GM18511 (cell line): ENCODE measurements around the gene DAPL1.

Experiments used
- ATAC-seq: cut with Tn5 transposase; IDR thresholded peaks from one replicate; pipeline ENCODE4 v1.9.1; 2021; ENCODE audit warnings: mild to moderate bottlenecking, moderate library complexity; ENCODE audit not compliant: unreplicated experiment

Gene DAPL1

DNA sequence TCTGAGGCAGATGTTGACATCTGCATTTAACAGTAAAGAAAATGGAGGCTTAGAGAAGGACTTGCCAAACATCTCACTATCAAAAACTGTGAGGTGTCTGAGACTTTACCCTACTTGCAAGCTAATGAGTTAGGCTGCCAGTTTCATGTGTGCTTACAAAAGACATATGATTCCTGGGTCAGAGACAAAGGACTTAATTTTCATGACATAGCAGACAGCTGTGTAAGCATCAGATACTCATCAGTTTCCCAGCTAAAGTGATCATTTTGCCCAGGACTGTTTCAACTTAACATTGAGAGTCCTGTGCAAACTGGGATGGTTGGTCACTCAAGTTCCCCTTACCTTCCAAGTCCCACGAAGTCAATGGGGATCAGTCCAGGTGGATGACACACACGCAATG lies 18.9 kb upstream of the DAPL1 start:
- ATAC-seq: no peak

GRCh38 chr2:158777077-158777476 lies 18.0 kb upstream of the DAPL1 start:
- no peak for ATAC-seq

DNA sequence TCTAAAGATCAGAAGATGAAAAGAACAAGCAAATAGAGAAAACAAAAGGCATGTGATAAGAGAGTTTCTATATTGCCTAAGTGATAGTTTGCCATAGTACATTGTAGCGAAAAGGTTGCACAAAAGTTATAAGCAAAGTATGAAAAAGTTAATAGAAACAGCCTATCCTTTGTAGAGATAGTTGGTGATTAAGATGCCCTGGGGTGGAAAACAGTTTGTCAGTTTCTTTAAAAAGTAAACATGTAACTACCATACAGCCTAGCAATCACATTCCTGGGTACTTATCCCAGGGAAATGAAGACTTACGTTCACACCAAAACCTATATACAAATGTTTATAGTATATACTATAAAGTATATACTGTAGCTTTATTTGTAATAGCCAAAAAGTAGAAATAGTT lies 16.9 kb upstream of the DAPL1 start:
- no peak for ATAC-seq

DNA sequence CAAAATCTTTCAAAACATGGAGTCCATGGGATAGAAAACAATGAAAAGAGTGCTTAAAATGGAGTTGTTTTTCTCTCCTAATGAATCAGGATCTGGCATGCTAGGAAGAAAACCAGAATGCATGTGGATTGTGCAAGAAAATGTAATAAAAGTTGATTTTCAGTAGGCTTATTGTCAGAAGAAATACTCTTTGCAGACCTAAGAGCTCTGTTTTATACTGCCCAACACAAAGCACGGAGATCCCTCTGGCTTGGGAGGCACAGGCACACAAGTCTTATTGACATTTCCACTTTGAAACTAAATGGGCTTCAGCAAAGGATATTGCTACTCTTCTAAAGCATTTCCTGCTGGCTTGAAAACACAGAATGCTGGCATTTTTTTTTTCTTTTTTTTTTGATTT lies 15.5 kb upstream of the DAPL1 start:
- no peak for ATAC-seq

- ATAC-seq: no peak
These were observed 13.7 kb upstream of the DAPL1 start for GRCh38 chr2:158781353-158781961.

- no peak for ATAC-seq
These were observed 13.0 kb upstream of the DAPL1 start for GRCh38 chr2:158782136-158782535.

DNA sequence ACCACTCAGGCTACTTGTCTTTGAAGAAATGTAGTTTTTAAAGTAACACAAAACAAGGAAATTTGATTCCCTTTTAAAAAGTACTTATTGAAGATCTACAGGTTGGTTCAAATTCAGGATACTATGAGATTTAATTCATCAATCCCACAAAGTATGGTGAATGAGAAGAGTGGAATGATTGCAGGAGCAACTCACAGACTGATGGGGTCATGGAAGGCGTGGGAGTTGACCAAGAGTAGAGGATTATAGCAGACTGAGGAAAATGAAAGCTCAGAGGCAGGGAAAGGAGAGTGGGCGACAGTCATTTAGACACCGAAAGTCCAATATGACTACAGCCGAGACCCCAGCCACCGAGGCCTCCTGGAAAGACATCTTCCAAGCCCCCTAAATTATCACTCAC lies 12.5 kb upstream of the DAPL1 start:
- ATAC-seq: no peak

DNA sequence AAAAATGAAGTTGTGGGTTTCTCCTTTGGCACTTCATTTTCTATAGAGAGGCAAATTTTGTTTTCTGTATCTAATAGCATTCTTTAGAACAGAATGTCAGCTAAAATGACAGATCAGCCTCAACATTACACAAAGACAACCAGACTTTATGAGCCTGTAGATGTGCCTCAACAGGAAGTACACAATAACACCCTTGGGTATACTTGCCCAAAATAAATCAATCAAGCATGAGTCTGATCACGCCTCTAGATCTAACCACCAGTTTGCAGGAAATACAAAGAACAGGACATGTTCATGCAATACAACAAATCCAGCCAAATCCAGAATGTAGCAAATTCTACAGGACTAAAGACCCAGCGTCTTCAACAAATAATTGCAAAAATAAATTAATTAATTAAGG lies 11.2 kb upstream of the DAPL1 start:
- no peak for ATAC-seq

GRCh38 chr2:158786897-158787296 lies 8.2 kb upstream of the DAPL1 start:
- ATAC-seq: no peak

DNA sequence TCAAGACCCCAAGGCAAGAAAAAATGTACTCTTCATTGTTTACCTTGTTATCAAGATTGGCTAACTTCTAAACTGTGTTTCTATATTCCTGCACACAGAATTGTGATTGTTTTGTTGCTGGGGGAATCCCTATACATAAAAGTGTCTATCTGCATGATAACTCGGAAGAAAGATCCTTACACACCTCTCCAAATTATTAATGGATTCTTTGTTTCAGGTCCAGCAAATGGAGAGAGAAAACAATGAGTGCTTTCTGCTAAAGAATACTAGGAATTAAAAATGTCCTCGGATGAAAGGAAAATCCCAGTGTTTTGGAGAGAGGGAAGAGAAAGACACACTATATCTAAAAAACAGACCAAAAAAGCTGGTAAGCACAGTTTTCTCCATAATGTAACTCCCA lies 6.2 kb upstream of the DAPL1 start:
- no peak for ATAC-seq

- ATAC-seq: no peak
These were observed 1.5 kb downstream of the DAPL1 start for GRCh38 chr2:158796652-158797051.

DNA sequence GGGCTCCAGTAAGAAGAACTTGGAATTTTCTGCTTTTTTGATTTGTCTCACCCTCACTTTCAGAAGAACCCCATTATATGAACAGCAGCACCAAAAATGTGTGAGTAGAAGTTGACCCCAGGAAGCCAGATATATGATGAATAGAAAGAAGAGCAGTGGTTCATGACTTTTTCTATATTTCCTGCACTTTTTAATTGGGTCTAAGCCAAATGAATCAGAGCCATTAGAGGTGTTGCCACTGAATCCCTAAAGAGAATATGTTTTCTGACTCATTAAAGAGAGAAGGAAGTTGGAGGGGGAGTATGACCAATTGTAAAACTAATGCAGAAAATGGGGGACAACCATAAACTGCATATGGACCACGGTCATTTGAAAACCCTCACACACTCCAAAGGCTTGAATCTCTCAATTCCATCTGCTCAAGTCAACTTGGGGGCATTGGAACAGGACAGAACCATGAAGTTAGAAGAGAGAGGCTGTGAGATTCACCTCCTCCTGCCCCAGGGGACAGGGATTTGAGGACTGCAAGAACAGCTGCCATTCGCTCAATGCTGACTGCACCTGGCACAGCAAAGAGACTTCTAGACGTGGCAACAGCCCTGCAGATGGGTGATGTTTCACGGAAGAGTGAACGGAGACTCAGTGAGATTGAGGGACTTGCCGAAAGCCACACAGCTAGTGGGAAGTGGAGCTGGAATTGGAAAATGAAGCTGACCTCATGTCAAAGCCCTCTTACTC lies 3.0 kb downstream of the DAPL1 start:
- no peak for ATAC-seq

DNA sequence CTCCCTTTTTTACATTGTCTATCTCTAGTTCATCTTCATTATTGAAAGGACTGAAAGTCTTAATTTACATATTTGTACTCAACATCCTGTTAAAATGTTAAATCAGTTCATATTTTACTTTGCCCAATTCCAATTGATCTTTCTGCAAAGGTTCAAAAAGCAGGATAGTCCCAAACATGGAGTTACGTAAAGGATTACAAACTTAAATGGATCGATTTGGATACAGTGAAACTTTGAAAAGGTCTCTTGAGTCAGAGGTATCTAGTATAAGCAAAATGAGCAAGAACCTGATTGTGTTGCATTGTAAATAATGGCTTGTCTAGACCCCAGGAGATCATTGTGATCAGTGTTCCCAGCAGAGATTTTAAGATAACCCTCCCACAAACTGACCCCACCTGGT lies 4.1 kb downstream of the DAPL1 start:
- ATAC-seq: no peak

DNA sequence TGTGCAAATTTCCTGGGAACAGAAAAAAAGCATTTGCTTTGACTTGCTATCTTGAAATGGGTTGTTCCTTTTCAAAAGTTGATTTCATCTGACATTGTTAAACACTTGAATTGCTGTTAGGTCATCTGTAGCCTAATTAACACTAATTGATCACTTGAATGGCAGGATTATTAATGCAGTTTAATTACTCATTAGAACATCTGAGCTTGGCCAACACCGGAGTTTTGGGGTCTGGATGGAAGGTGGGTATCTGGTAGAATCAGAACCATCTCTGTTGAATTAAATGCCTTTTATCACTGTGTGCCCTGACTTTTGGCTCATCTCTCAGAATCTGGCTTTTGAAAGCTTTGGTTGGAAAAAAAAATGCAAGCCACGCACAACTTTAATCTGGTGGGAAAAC lies 8.4 kb downstream of the DAPL1 start:
- no peak for ATAC-seq

DNA sequence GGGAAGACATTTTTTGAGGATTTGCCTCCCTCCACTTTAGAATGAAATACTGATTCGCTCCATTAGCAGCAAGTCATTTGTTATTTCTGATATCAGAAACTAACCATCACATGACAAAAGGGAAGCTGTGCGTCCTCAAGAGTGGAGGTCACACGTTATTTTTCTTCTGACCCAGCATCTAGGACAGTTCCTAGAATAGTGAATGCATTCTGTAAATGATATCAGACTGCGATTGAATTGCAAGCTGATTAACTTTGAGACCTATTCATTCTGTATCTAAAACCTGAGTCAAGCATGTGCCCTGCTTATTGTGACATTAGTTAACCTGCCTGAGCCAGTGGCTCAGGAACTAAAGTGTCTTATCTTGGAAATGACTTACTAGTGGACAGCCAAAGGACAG lies 10.1 kb downstream of the DAPL1 start:
- ATAC-seq: no peak

GRCh38 chr2:158805936-158806335 lies 10.8 kb downstream of the DAPL1 start:
- no peak for ATAC-seq

DNA sequence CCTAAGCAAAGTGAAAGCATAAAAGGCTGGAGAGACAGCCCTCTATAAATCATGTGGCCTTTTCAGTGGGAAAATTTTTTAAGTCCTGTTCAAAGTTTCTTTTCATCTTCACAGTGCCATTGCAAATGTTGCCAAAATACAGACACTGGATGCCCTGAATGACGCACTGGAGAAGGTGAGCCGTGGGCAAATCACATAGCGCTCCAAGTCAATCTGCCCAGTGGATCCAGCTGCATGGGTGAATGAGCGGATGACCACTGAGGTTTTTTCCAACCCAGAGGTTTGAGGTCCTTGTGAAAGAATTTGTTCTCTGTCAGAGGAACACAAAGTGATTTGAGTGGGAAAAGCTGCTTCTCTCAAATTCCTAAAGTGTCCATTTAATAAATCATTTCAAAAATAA lies 11.8 kb downstream of the DAPL1 start:
- ATAC-seq: no peak

DNA sequence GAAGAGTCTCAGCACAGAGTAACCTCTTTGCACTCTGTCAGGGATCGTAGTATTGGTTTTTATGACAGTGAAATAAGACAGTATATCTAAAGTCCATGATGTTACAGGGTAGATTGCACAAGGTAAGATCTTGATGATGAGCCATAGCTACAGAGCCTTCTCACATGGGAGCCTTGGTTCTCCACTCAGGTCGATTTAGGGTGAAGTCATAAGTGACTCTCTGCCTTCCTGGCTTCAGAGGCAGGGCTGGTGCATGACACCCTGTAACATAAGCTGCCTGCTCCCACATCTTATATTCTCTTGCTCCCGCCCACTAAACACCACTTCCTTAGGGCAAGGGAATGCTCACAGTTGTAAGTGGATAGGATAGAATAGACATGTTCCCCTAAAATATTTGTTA lies 13.3 kb downstream of the DAPL1 start:
- ATAC-seq: no peak

GRCh38 chr2:158809816-158810215 lies 14.7 kb downstream of the DAPL1 start:
- no peak for ATAC-seq

DNA sequence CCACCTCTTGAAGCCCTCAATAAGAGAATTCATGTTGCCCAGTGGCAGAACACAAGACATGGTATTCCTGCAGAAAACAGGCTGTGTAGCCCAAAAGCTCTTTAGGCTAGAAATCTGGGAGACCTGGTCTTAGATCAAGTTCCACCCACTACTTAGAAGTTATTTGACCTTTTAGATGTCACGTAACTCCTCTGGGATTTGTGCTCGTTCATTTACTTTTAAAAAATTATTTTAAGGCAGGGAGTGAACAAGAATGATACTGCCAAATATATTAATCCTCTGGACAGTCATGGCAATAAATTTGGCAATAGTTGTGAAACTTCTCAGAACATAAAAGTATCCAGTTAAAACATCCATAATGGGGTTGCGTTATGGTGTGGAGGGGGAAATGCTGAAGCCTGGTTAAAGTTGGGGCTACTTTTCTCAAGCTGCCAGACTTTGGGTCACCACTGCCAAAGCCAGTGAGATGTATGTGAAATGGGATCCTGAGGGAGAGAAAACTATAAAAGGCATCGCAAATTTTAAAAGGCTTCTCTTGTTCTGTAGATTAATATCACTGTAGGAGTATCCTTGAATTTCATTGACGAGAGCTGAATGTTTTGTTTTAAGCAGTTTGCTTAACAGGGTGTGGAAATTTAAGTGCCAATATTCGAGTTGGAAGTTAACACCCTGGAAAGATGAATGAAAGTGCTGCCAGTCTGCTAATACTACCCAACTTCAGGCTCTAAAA lies 15.8 kb downstream of the DAPL1 start:
- ATAC-seq: no peak

GRCh38 chr2:158815166-158815565 lies 20.0 kb downstream of the DAPL1 start:
- no peak for ATAC-seq

- no peak for ATAC-seq
These were observed 20.5 kb downstream of the DAPL1 start for GRCh38 chr2:158815658-158816057.
